CD14-positive monocyte (primary cell): ENCODE data around the gene SEMA4D. TPM values are rescaled to one million over a fixed set of nuclear protein-coding genes. Genes with fewer than 3 reads are reported as not detected.

Experiments used
- DNase-seq, 3 donors: peaks; one replicate each; pipeline ENCODE4 v3.0.0-alpha.2; 2011 to 2022
- H2AFZ ChIP-seq: 2 replicates; pipeline ENCODE4 v1.6.0; 2012; ENCODE audit warnings: mild to moderate bottlenecking, low read depth, low read length, inconsistent platforms; ENCODE audit not compliant: insufficient read depth, poor library complexity, severe bottlenecking
- H3K27ac ChIP-seq, 2 donors: 1 replicate in 1 of 2; 2 replicates in 1 of 2; pipeline ENCODE4 v1.5.1; 2012 to 2013; ENCODE audit warnings: low read length in 2 of 2, control low read depth in 1 of 2, inconsistent platforms in 1 of 2, low read depth in 1 of 2, mild to moderate bottlenecking in 1 of 2
- H3K27me3 ChIP-seq, 2 donors: one replicate each; pipeline versions ENCODE4 v1.6.0 to v1.6.1; 2011 to 2013; ENCODE audit warnings: low read length in 2 of 2; ENCODE audit not compliant: control insufficient read depth in 2 of 2, insufficient read depth in 2 of 2
- H3K36me3 ChIP-seq, 2 donors: replicated peaks in 1 of 2; 1 replicate in 1 of 2; 2 replicates in 1 of 2; pipeline versions ENCODE4 v1.5.1 to v1.6.1; 2012 to 2013; ENCODE audit warnings: low read length in 2 of 2, control low read depth in 1 of 2, inconsistent platforms in 1 of 2, mild to moderate bottlenecking in 1 of 2; ENCODE audit not compliant: insufficient read depth in 2 of 2, control insufficient read depth in 1 of 2
- H3K4me1 ChIP-seq, 2 donors: 1 replicate in 1 of 2; 2 replicates in 1 of 2; pipeline versions ENCODE4 v1.5.1 to v1.6.1; 2012 to 2013; ENCODE audit warnings: low read length in 2 of 2, control low read depth in 1 of 2, inconsistent platforms in 1 of 2, mild to moderate bottlenecking in 1 of 2, moderate library complexity in 1 of 2; ENCODE audit not compliant: insufficient read depth in 2 of 2, control insufficient read depth in 1 of 2
- H3K4me2 ChIP-seq: replicated peaks from 2 replicates; pipeline ENCODE3; 2012; ENCODE audit warnings: low read length, moderate library complexity, mild to moderate bottlenecking; ENCODE audit not compliant: poor library complexity, severe bottlenecking; ENCODE audit errors: extremely low read depth
- H3K4me3 ChIP-seq, 3 experiments: fragments of 200-600 bp in 1 of 3; sonication (generic) in 1 of 3; replicated peaks in 1 of 3; 1 replicate in 2 of 3; 2 replicates in 1 of 3; pipeline ENCODE4 v1.5.1; 2011 to 2013; ENCODE audit warnings: low read length in 3 of 3, mild to moderate bottlenecking in 3 of 3, control low read depth in 2 of 3, low read depth in 2 of 3, inconsistent platforms in 1 of 3, moderate library complexity in 1 of 3
- H3K79me2 ChIP-seq: 2 replicates; pipeline ENCODE4 v1.6.0; 2012; ENCODE audit warnings: mild to moderate bottlenecking, control low read depth, inconsistent platforms, low read length, moderate library complexity; ENCODE audit not compliant: insufficient read depth
- H3K9ac ChIP-seq: 2 replicates; pipeline ENCODE4 v1.6.0; 2017; ENCODE audit warnings: low read length, mild to moderate bottlenecking; ENCODE audit not compliant: insufficient read depth, poor library complexity, severe bottlenecking
- H3K9me3 ChIP-seq, 2 donors: replicated peaks in 1 of 2; 1 replicate in 1 of 2; 2 replicates in 1 of 2; pipeline versions ENCODE4 v1.5.1 to v1.6.1; 2012 to 2013; ENCODE audit warnings: low read length in 2 of 2, control low read depth in 1 of 2; ENCODE audit not compliant: control insufficient read depth in 1 of 2, insufficient read depth in 1 of 2
- H4K20me1 ChIP-seq: 2 replicates; pipeline ENCODE4 v1.6.0; 2012; ENCODE audit warnings: mild to moderate bottlenecking, low read length, control low read depth, moderate library complexity; ENCODE audit not compliant: insufficient read depth
- H3K27ac Mint-ChIP-seq, 7 donors: one replicate each; pipeline ENCODE4 v1.8.0; 2020; ENCODE audit warnings: mild to moderate bottlenecking in 7 of 7, mixed read lengths in 7 of 7, moderate library complexity in 6 of 7, inconsistent platforms in 2 of 7
- H3K27me3 Mint-ChIP-seq, 3 donors: one replicate each; pipeline ENCODE4 v1.8.0; 2021 to 2022; ENCODE audit warnings: low read depth in 3 of 3, mild to moderate bottlenecking in 3 of 3, mixed read lengths in 3 of 3, moderate library complexity in 3 of 3, inconsistent platforms in 1 of 3
- H3K36me3 Mint-ChIP-seq, 2 donors: one replicate each; pipeline ENCODE4 v1.8.0; 2020; ENCODE audit warnings: mixed read lengths in 2 of 2, inconsistent platforms in 1 of 2, mild to moderate bottlenecking in 1 of 2
- H3K4me1 Mint-ChIP-seq: one replicate; pipeline ENCODE4 v1.8.0; 2020; ENCODE audit warnings: mild to moderate bottlenecking, mixed read lengths
- H3K4me3 Mint-ChIP-seq, 2 donors: one replicate each; pipeline ENCODE4 v1.8.0; 2020; ENCODE audit warnings: mild to moderate bottlenecking in 2 of 2, mixed read lengths in 2 of 2, moderate library complexity in 1 of 2
- H3K9me3 Mint-ChIP-seq, 7 donors: one replicate each; pipeline ENCODE4 v1.8.0; 2020 to 2022; ENCODE audit warnings: mixed read lengths in 7 of 7, mild to moderate bottlenecking in 6 of 7, moderate library complexity in 6 of 7, inconsistent platforms in 2 of 7
- WGBS: methylation state at CpG from one replicate; pipeline ENCODE4 v1.1.5; 2013; ENCODE audit warnings: missing lambda C conversion rate; ENCODE audit not compliant: insufficient coverage; 5-methylcytosine and 5-hydroxymethylcytosine counted together
- intact Hi-C, 2 donors: fragments of 100-400 bp; cut with micrococcal nuclease; formaldehyde crosslinking; loops; one replicate each; pipeline versions ENCODE4 v1.15.0 to v1.15.1; 2023
- polyA plus RNA-seq, 3 donors: library from polyadenylated mRNA; depleted of rRNA in 1 of 3; unstranded in 2 of 3; stranded (reverse) in 1 of 3; fragments of 300-500 nt in 2 of 3; fragments of >200 nt in 1 of 3; fragmentation: Illumina TruSeq in 2 of 3; gene quantifications; 1 replicate in 2 of 3; 2 replicates in 1 of 3; pipeline ENCODE4 v1.2.3, GENCODE V29; 2012 to 2021
- TF ChIP-seq, protein P1 (sequence below): fragments of 200-600 bp; IDR thresholded peaks from one replicate; pipeline ENCODE4 v1.8.0; 2022; ENCODE audit warnings: antibody characterized with exemption, mild to moderate bottlenecking

SEMA4D gene
- polyA plus RNA-seq, 3 donors, result 28.2 to 117 (median 28.6) TPM

DNA sequence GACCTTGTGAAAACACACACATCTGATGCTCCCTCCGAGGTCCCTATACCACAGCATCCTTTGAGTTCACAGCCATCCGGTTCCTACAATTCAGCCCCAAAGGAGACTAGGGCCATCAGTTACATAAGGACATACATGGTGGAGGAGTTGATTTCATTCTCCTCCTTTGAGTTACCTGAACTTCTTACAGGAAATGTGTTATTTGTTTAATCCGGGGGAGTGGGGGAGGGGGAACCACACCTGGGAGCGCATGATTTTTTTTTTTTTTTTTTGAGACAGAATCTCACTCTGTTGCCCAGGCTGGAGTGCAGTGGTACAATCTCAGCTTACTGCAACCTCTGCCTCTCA, 30.7 kb downstream of the SEMA4D start:
- Histone ChIP-seq H3K36me3 (peaks cover 8 to 26% of the 10 kb centered on the region in 2 donors), H3K4me2 (no peak overlapping the region), H3K9me3 (no peaks in the 10 kb centered on the region), H3K4me3 (no peak overlapping the region), H3K79me2 (peaks cover 98% of the 10 kb centered on the region), H2AFZ (no peak overlapping the region), H4K20me1 (peaks cover 100% of the 10 kb centered on the region), H3K27me3 (no peaks in the 10 kb centered on the region), H3K9ac (no peak overlapping the region), H3K27ac (no peak overlapping the region), H3K4me1 (peaks cover 75 to 86% of the 10 kb centered on the region in 2 donors)
- TF ChIP-seq, protein P1, sequence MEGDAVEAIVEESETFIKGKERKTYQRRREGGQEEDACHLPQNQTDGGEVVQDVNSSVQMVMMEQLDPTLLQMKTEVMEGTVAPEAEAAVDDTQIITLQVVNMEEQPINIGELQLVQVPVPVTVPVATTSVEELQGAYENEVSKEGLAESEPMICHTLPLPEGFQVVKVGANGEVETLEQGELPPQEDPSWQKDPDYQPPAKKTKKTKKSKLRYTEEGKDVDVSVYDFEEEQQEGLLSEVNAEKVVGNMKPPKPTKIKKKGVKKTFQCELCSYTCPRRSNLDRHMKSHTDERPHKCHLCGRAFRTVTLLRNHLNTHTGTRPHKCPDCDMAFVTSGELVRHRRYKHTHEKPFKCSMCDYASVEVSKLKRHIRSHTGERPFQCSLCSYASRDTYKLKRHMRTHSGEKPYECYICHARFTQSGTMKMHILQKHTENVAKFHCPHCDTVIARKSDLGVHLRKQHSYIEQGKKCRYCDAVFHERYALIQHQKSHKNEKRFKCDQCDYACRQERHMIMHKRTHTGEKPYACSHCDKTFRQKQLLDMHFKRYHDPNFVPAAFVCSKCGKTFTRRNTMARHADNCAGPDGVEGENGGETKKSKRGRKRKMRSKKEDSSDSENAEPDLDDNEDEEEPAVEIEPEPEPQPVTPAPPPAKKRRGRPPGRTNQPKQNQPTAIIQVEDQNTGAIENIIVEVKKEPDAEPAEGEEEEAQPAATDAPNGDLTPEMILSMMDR, result no peak
- intact Hi-C loops, result no loop called here
- peak overlapping the region in 2 of 7 donors; percentile 19 to 79 for H3K27ac Mint-ChIP-seq
- no peak for DNase-seq
- peaks cover 0 to 3% (median 0%) of the 10 kb centered on the region in 7 donors for H3K9me3 Mint-ChIP-seq
- no peak overlapping the region for H3K4me3 Mint-ChIP-seq
- WGBS, result no CpG with 5 or more reads among the region's 4 CpGs
- no peaks in the 10 kb centered on the region for H3K27me3 Mint-ChIP-seq
- peaks cover 51 to 56% of the 10 kb centered on the region in 2 donors for H3K36me3 Mint-ChIP-seq
- H3K4me1 Mint-ChIP-seq, result peaks cover 93% of the 10 kb centered on the region

DNA sequence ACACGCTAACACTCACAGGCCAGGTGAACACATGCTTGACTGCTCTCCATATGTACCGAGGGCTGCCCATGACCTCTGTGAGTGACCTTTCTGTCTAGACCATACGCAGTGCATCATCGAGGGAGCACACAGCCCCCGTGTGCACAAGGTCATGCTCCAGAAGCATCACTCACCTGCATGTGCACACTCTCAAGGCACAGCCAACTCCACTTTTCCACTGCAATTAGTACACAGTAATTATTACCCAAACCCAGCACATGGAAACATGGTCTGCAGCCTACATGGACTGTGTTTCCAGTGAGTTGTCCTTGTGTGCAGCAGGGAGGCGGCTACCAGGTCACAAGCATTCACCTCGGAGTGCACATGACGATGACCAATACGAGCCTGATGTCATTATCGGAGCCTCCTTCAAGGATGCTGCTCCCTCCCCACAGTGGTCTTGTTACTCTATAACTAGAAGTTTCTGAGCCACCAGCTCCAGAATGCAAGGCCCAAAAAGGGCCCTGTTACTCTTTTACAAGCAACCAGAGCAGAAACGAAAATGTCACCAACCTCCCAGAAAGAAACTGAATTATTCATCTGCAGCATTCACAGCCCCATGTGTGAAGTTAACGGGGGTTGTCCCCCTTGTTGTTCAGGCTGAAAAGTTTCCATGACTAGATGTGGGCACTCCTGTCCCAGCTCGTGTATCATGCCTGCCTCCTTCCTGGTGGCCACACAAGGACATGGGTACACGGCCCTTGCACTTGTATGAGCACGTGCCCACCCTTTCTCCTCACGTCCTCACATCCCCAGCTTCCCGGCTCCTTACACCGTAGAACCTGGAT, 31.2 kb downstream of the SEMA4D start:
- Mint-ChIP-seq H3K9me3 (peaks cover 0 to 3% (median 0%) of the 10 kb centered on the region in 7 donors), H3K4me1 (peaks cover 93% of the 10 kb centered on the region), H3K36me3 (peaks cover 50 to 54% of the 10 kb centered on the region in 2 donors), H3K27ac (peak overlapping the region in 5 of 7 donors; percentile 24 to 86 (median 70)), H3K27me3 (no peaks in the 10 kb centered on the region), H3K4me3 (no peak overlapping the region)
- TF ChIP-seq, protein P1, result no peak
- Histone ChIP-seq H3K27me3 (no peaks in the 10 kb centered on the region), H2AFZ (no peak overlapping the region), H3K9ac (no peak overlapping the region), H3K79me2 (peaks cover 98% of the 10 kb centered on the region), H3K27ac (peak overlapping the region in 1 of 2 donors; percentile 80), H4K20me1 (peaks cover 100% of the 10 kb centered on the region), H3K4me3 (no peak overlapping the region), H3K4me2 (no peak overlapping the region), H3K9me3 (no peaks in the 10 kb centered on the region), H3K4me1 (peaks cover 76 to 89% of the 10 kb centered on the region in 2 donors), H3K36me3 (peaks cover 5 to 22% of the 10 kb centered on the region in 2 donors)
- WGBS, result 93% methylated on average over 12 of the region's 18 CpGs
- intact Hi-C loops, result no loop called here
- DNase-seq, result no peak
